Fibroblast of pulmonary artery (primary cell): ENCODE measurements around the gene BRINP1.
A peak's percentile ranks its signal among the peaks of the same experiment; 100 is the strongest.

Source experiments
- DNase-seq: peaks from one replicate; pipeline ENCODE4 v3.0.0-alpha.2; 2010; ENCODE audit warnings: low read depth
- H3K4me3 ChIP-seq: replicated peaks from 2 replicates; pipeline ENCODE4 v1.5.1; 2011; ENCODE audit warnings: low read depth, mild to moderate bottlenecking, control low read depth, low read length, moderate library complexity
- CTCF ChIP-seq: IDR thresholded peaks from 2 replicates; pipeline ENCODE4 v1.5.1; 2011; ENCODE audit warnings: mild to moderate bottlenecking, control low read depth, low read length, inconsistent platforms; ENCODE audit errors: missing control alignments

BRINP1 gene

GRCh38 chr9:119368681-119369581 is at the start of gene BRINP1:
Gene BRINP1 (minus strand): TSS chr9:119369435. CDS start chr9:119313355, 56,080 bp downstream.
- peak within 1 kb of the TSS; percentile 8 for H3K4me3 ChIP-seq
- TF ChIP-seq CTCF: no peak

GRCh38 chr9:119418721-119419120 is 49.5 kb upstream of the BRINP1 start:
- no peak overlapping the region for H3K4me3 ChIP-seq
- no peak for DNase-seq
- no peak for TF ChIP-seq CTCF

More at GRCh38 chr9:119368681-119369581, at the start of gene BRINP1:
- peak; percentile 4 for DNase-seq

- no peak for TF ChIP-seq CTCF
- no peak for DNase-seq
Observed at GRCh38 chr9:119416793-119417192, 47.6 kb upstream of the BRINP1 start.

GRCh38 chr9:119412399-119412798 is 43.2 kb upstream of the BRINP1 start:
- no peak for TF ChIP-seq CTCF
- no peak for DNase-seq
- H3K4me3 ChIP-seq: no peak overlapping the region

More at GRCh38 chr9:119416793-119417192, 47.6 kb upstream of the BRINP1 start:
- H3K4me3 ChIP-seq: no peak overlapping the region

GRCh38 chr9:119409552-119409951 is 40.3 kb upstream of the BRINP1 start:
- DNase-seq: no peak
- no peak for TF ChIP-seq CTCF
- no peak overlapping the region for H3K4me3 ChIP-seq

GRCh38 chr9:119400606-119401005 is 31.4 kb upstream of the BRINP1 start:
- no peak for TF ChIP-seq CTCF
- no peak for DNase-seq
- H3K4me3 ChIP-seq: no peak overlapping the region
